ENCODE measurements around the gene SMTN.

GRCh38 chr22:31097941-31098631, 17.0 kb downstream of the SMTN start:
- TF ChIP-seq CTCF (conservative IDR thresholded peaks at IDR 0.05; ENCODE audit: low read depth, low read length) (no peak), EZH2 (IDR thresholded peaks at IDR 0.05; ENCODE audit: low read length, unreplicated experiment) (no peak)

Data from PC-3 (cell line).